Keratinocyte (primary cell): ENCODE data around the gene GYG2. TPM values are rescaled to one million over a fixed set of nuclear protein-coding genes. Genes with fewer than 3 reads are reported as not detected.

Source experiments
- DNase-seq: peaks from one replicate; pipeline ENCODE4 v3.0.0-alpha.2; 2011; ENCODE audit warnings: low read depth, missing footprints, low spot score
- FAIRE-seq: peaks from 2 replicates; lab custom pipeline; 2011; peaks lifted over from hg19 to GRCh38; lab: Jason Lieb, UNC
- H2AFZ ChIP-seq: 2 replicates; pipeline ENCODE4 v1.6.0; 2012; ENCODE audit warnings: low read length, control low read depth, inconsistent platforms; ENCODE audit not compliant: control insufficient read depth
- H3K27ac ChIP-seq: 2 replicates; pipeline ENCODE4 v1.5.1; 2011; ENCODE audit warnings: low read length; ENCODE audit not compliant: control insufficient read depth, insufficient read depth
- H3K27me3 ChIP-seq: 3 replicates; pipeline ENCODE4 v1.6.0; 2011; ENCODE audit warnings: low read length; ENCODE audit not compliant: control insufficient read depth, insufficient read depth; ENCODE audit errors: extremely low read depth
- H3K36me3 ChIP-seq, 2 experiments: 2 replicates in 1 of 2; 3 replicates in 1 of 2; pipeline ENCODE4 v1.5.1; 2011; ENCODE audit warnings: low read length in 2 of 2, mild to moderate bottlenecking in 1 of 2; ENCODE audit not compliant: control insufficient read depth in 2 of 2, insufficient read depth in 2 of 2; ENCODE audit errors: extremely low read depth in 1 of 2
- H3K4me1 ChIP-seq: 3 replicates; pipeline ENCODE4 v1.5.1; 2011; ENCODE audit warnings: low read length; ENCODE audit not compliant: control insufficient read depth, insufficient read depth; ENCODE audit errors: extremely low read depth
- H3K4me2 ChIP-seq: 3 replicates; pipeline ENCODE4 v1.6.0; 2011; ENCODE audit warnings: low read depth, low read length; ENCODE audit not compliant: control insufficient read depth, insufficient read depth; ENCODE audit errors: extremely low read depth
- H3K4me3 ChIP-seq, 3 experiments: fragments of 200-600 bp in 1 of 3; sonication (generic) in 1 of 3; 2 replicates in 2 of 3; 3 replicates in 1 of 3; pipeline ENCODE4 v1.5.1; 2011 to 2016; ENCODE audit warnings: low read length in 3 of 3, mild to moderate bottlenecking in 3 of 3, control low read depth in 2 of 3, inconsistent platforms in 1 of 3, low read depth in 1 of 3, mixed read lengths in 1 of 3, mixed run types in 1 of 3, moderate library complexity in 1 of 3; ENCODE audit not compliant: control insufficient read depth in 2 of 3, insufficient read depth in 2 of 3; ENCODE audit errors: extremely low read depth in 1 of 3
- H3K79me2 ChIP-seq: 2 replicates; pipeline ENCODE4 v1.6.0; 2012; ENCODE audit warnings: low read length; ENCODE audit not compliant: control insufficient read depth, insufficient read depth
- H3K9ac ChIP-seq: 3 replicates; pipeline ENCODE4 v1.6.0; 2011; ENCODE audit warnings: low read length; ENCODE audit not compliant: control insufficient read depth, insufficient read depth; ENCODE audit errors: extremely low read depth
- H3K9me1 ChIP-seq: 3 replicates; pipeline ENCODE4 v1.6.0; 2011; ENCODE audit warnings: low read length; ENCODE audit not compliant: control insufficient read depth, insufficient read depth; ENCODE audit errors: extremely low read depth
- H3K9me3 ChIP-seq: 2 replicates; pipeline ENCODE4 v1.5.1; 2012; ENCODE audit warnings: low read depth, low read length; ENCODE audit not compliant: control insufficient read depth
- H4K20me1 ChIP-seq: 3 replicates; pipeline ENCODE4 v1.6.0; 2011; ENCODE audit warnings: low read length; ENCODE audit not compliant: control insufficient read depth, insufficient read depth; ENCODE audit errors: extremely low read depth
- EZH2 ChIP-seq: IDR thresholded peaks from one replicate; pipeline ENCODE4 v1.6.1; 2012; ENCODE audit warnings: inconsistent platforms, mild to moderate bottlenecking, low read length, moderate library complexity
- dilution Hi-C: fragments of 300-500 bp; cut with MboI; formaldehyde crosslinking; loops from one replicate; pipeline ENCODE4 v1.7.0; 2020; ENCODE audit warnings: low sequenced_read_pairs; ENCODE audit not compliant: extremely low pct_ligation_motif_present
- polyA plus RNA-seq, 5 experiments: library from polyadenylated mRNA; depleted of rRNA in 3 of 5; stranded (reverse) in 3 of 5; stranded (forward) in 1 of 5; unstranded in 1 of 5; fragments of >200 nt; gene quantifications; 1 replicate in 1 of 5; 2 replicates in 3 of 5; 3 replicates in 1 of 5; pipeline versions ENCODE4 v1.2.1 to v1.2.3, GENCODE V29; 2011 to 2012; ENCODE audit warnings: missing spikeins in 2 of 5, low read depth in 1 of 5, low replicate concordance in 1 of 5
- TF ChIP-seq, protein P1 (sequence below), 3 experiments: IDR thresholded peaks in 1 of 3; conservative IDR thresholded peaks in 1 of 3; optimal IDR thresholded peaks in 1 of 3; 2 replicates in 2 of 3; 3 replicates in 1 of 3; pipeline versions ENCODE3 to v1.5.1; 2011; ENCODE audit warnings: low read length in 3 of 3, mild to moderate bottlenecking in 3 of 3, moderate library complexity in 2 of 3, control low read depth in 1 of 3, inconsistent platforms in 1 of 3; ENCODE audit not compliant: insufficient read depth in 2 of 3; ENCODE audit errors: extremely low read depth in 1 of 3

Gene GYG2
- polyA plus RNA-seq, 1 donor (not counting 4 experiments of a cell fraction or from before 2014, with no cell fraction given), result not detected

GRCh38 chrX:2820136-2820771 is 8.5 kb upstream of the GYG2 start:
- Histone ChIP-seq H3K4me2 (peak overlapping the region; percentile 9), H3K27ac (no peak overlapping the region), H2AFZ (no peak overlapping the region), H3K4me1 (peaks cover 6% of the 10 kb centered on the region), H3K27me3 (no peaks in the 10 kb centered on the region), H3K36me3 (no peaks in the 10 kb centered on the region), H3K9ac (no peak overlapping the region), H4K20me1 (no peaks in the 10 kb centered on the region), H3K4me3 (no peak overlapping the region), H3K79me2 (no peaks in the 10 kb centered on the region), H3K9me1 (no peaks in the 10 kb centered on the region), H3K9me3 (no peaks in the 10 kb centered on the region)
- DNase-seq (no peak), FAIRE-seq (no peak)
- no peak for TF ChIP-seq EZH2
- TF ChIP-seq, protein P1, sequence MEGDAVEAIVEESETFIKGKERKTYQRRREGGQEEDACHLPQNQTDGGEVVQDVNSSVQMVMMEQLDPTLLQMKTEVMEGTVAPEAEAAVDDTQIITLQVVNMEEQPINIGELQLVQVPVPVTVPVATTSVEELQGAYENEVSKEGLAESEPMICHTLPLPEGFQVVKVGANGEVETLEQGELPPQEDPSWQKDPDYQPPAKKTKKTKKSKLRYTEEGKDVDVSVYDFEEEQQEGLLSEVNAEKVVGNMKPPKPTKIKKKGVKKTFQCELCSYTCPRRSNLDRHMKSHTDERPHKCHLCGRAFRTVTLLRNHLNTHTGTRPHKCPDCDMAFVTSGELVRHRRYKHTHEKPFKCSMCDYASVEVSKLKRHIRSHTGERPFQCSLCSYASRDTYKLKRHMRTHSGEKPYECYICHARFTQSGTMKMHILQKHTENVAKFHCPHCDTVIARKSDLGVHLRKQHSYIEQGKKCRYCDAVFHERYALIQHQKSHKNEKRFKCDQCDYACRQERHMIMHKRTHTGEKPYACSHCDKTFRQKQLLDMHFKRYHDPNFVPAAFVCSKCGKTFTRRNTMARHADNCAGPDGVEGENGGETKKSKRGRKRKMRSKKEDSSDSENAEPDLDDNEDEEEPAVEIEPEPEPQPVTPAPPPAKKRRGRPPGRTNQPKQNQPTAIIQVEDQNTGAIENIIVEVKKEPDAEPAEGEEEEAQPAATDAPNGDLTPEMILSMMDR (optimal IDR thresholded peaks at IDR 0.05 in 1 of 3, IDR thresholded peaks at IDR 0.05 in 1 of 3, conservative IDR thresholded peaks at IDR 0.05 in 1 of 3; ENCODE audit: extremely low read depth in 1 of 3, insufficient read depth in 2 of 3, low read length in 3 of 3), result no peak
- dilution Hi-C loops, result no loop called here

DNA sequence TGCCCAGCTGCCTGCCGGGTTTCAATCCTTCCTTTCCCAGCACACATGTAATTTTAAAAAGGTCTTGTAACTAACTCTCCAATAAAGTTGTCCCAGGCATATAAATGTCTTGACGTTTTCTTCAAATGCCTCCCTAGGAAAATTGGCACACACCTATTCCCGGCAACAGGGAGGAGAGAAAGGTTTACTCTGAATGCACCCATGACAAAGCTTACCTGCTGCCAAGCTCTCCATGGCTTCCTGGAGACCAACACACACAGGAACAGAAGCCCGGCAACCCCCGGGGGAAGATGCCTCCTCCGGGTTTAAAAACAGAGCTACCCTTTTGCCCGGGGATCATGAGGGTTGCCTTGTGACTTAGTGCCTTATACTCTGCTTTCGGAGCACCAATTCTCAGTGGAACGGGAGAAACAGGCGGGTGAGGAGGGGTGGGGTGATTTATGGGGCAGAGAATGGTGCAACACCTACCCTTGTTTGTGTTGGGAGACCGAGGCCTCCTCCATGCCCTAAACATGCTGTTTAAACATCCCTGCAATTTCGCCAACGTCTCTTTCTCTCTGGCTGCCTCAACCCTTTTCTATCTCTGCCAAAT is 4.8 kb upstream of the GYG2 start:
- Histone ChIP-seq H3K4me1 (peaks cover 6% of the 10 kb centered on the region), H3K9ac (no peak overlapping the region), H3K9me3 (no peaks in the 10 kb centered on the region), H3K27ac (no peak overlapping the region), H3K9me1 (no peaks in the 10 kb centered on the region), H3K27me3 (peaks cover 7% of the 10 kb centered on the region), H3K4me2 (no peak overlapping the region), H3K79me2 (no peaks in the 10 kb centered on the region), H3K4me3 (no peak overlapping the region), H2AFZ (no peak overlapping the region), H3K36me3 (no peaks in the 10 kb centered on the region), H4K20me1 (no peaks in the 10 kb centered on the region)
- DNase-seq (no peak), FAIRE-seq (no peak)
- dilution Hi-C loops, result no loop called here
- no peak for TF ChIP-seq EZH2
- TF ChIP-seq, protein P1 (optimal IDR thresholded peaks at IDR 0.05 in 1 of 3, IDR thresholded peaks at IDR 0.05 in 1 of 3, conservative IDR thresholded peaks at IDR 0.05 in 1 of 3; ENCODE audit: extremely low read depth in 1 of 3, insufficient read depth in 2 of 3, low read length in 3 of 3), result no peak
